K562 (cell line): ENCODE data around the gene SNRPA. TPM values are rescaled to one million over a fixed set of nuclear protein-coding genes. Genes with fewer than 3 reads are reported as not detected.

Experiments used
- ATAC-seq: fragments of 200-7000 bp; cut with Tn5 transposase; 3 replicates; pipeline ENCODE4 v1.9.1; 2020; ENCODE audit warnings: moderate library complexity
- BruUV-seq: library from RNA; stranded (reverse); fragments of 400-500 nt; replicated peaks from 2 replicates; lab custom pipeline; 2021; lab: Mats Ljungman, UMichigan
- CTCF ChIA-PET: fragments of 300-600 bp; formaldehyde crosslinking; extraction: SDS; loops from one replicate; lab custom pipeline; 2021; ENCODE audit warnings: low intra/inter-chr PET ratio; lab: Yijun Ruan, JAX
- POLR2A ChIA-PET: fragments of 300-600, 350-650 bp; sonication (Branson Sonifier 250); formaldehyde crosslinking; extraction: SDS; loops from one replicate; lab custom pipeline; 2021; ENCODE audit warnings: antibody characterized with exemption, inconsistent platforms; lab: Yijun Ruan, JAX
- DNase-seq, 4 experiments: peaks; one replicate each; pipeline versions ENCODE4 v3.0.0 to v3.0.0-alpha.2; 2011 to 2018; ENCODE audit warnings: low spot score in 3 of 4, mixed read lengths in 3 of 4; ENCODE audit errors: extremely low read depth in 1 of 4
- FAIRE-seq: peaks from 2 replicates; lab custom pipeline; 2011; peaks lifted over from hg19 to GRCh38; lab: Jason Lieb, UNC
- H2AFZ ChIP-seq: 2 replicates; pipeline ENCODE4 v1.6.0; 2011; ENCODE audit warnings: low read depth, low read length, control low read depth, inconsistent platforms
- H3K27ac ChIP-seq: fragments of 200-600 bp; 3 replicates; pipeline ENCODE4 v1.8.0; 2011; ENCODE audit warnings: low read depth, mild to moderate bottlenecking, control low read depth, inconsistent platforms, low read length, moderate library complexity, mixed read lengths; ENCODE audit errors: extremely low read depth
- H3K27me3 ChIP-seq, 2 experiments: fragments of 300-600 bp in 1 of 2; 2 replicates in 1 of 2; 3 replicates in 1 of 2; pipeline versions ENCODE4 v1.6.0 to v1.8.0; 2011; ENCODE audit warnings: inconsistent platforms in 2 of 2, low read length in 2 of 2, mild to moderate bottlenecking in 1 of 2, mixed read lengths in 1 of 2, moderate library complexity in 1 of 2; ENCODE audit not compliant: control insufficient read depth in 2 of 2, insufficient read depth in 2 of 2
- H3K36me3 ChIP-seq: fragments of 300-600 bp; 3 replicates; pipeline ENCODE4 v1.8.0; 2011; ENCODE audit warnings: mild to moderate bottlenecking, low read length, inconsistent platforms; ENCODE audit not compliant: control insufficient read depth, insufficient read depth
- H3K4me1 ChIP-seq, 2 experiments: fragments of 200-600 bp in 1 of 2; replicated peaks in 1 of 2; 2 replicates in 1 of 2; 3 replicates in 1 of 2; pipeline versions ENCODE4 v1.5.1 to v1.8.0; 2011; ENCODE audit warnings: inconsistent platforms in 2 of 2, low read length in 2 of 2, mild to moderate bottlenecking in 1 of 2, mixed read lengths in 1 of 2, moderate library complexity in 1 of 2; ENCODE audit not compliant: control insufficient read depth in 2 of 2, insufficient read depth in 2 of 2
- H3K4me2 ChIP-seq: 2 replicates; pipeline ENCODE4 v1.6.1; 2011; ENCODE audit warnings: low read length, control low read depth, inconsistent platforms, mixed read lengths; ENCODE audit not compliant: insufficient read depth
- H3K4me3 ChIP-seq: fragments of 200-600 bp; sonication (generic), shearing (Covaris generic); 2 replicates; pipeline ENCODE4 v1.5.1; 2016; ENCODE audit warnings: control low read depth, inconsistent platforms
- H3K79me2 ChIP-seq: fragments of 200-600 bp; 3 replicates; pipeline ENCODE4 v1.8.0; 2011; ENCODE audit warnings: low read length, inconsistent platforms; ENCODE audit not compliant: control insufficient read depth, insufficient read depth
- H3K9ac ChIP-seq, 2 experiments: 2 replicates each; pipeline versions ENCODE4 v1.6.0 to v1.6.1; 2011; ENCODE audit warnings: low read depth in 2 of 2, low read length in 2 of 2, control low read depth in 1 of 2, inconsistent platforms in 1 of 2, mild to moderate bottlenecking in 1 of 2, mixed read lengths in 1 of 2; ENCODE audit not compliant: insufficient read depth in 1 of 2
- H3K9me1 ChIP-seq: one replicate; pipeline ENCODE4 v1.6.0; 2011; ENCODE audit warnings: inconsistent platforms, mild to moderate bottlenecking, low read length, moderate library complexity; ENCODE audit not compliant: control insufficient read depth, insufficient read depth
- H3K9me3 ChIP-seq: replicated peaks from 2 replicates; pipeline ENCODE4 v1.5.1; 2011; ENCODE audit warnings: low read depth, low read length, inconsistent platforms; ENCODE audit not compliant: control insufficient read depth, insufficient read depth
- H4K20me1 ChIP-seq: replicated peaks from 2 replicates; pipeline ENCODE4 v1.6.1; 2011; ENCODE audit warnings: low read length, inconsistent platforms, mixed read lengths; ENCODE audit not compliant: control insufficient read depth, insufficient read depth
- HEY1 ChIP-seq: fragments of 250-450 bp; sonication (Bioruptor Pico); IDR thresholded peaks from 2 replicates; pipeline ENCODE4 v1.5.0; 2020; ENCODE audit warnings: mild to moderate bottlenecking, moderate library complexity, borderline replicate concordance
- KAT7 ChIP-seq: sonication (generic); formaldehyde crosslinking; IDR thresholded peaks from 2 replicates; pipeline ENCODE4 v1.8.0; 2022; ENCODE audit warnings: missing genetic modification reagents, mild to moderate bottlenecking, borderline replicate concordance
- MTA3 ChIP-seq: fragments of 450-650 bp; formaldehyde crosslinking; IDR thresholded peaks from 2 replicates; pipeline ENCODE4 v1.6.1; 2017; ENCODE audit warnings: mild to moderate bottlenecking, borderline replicate concordance
- NBN ChIP-seq: fragments of 450-650 bp; IDR thresholded peaks from 2 replicates; pipeline ENCODE4 v1.6.1; 2016; ENCODE audit warnings: low read depth, mild to moderate bottlenecking
- NFIC ChIP-seq: fragments of 450-650 bp; IDR thresholded peaks from 2 replicates; pipeline ENCODE4 v1.6.1; 2017; ENCODE audit warnings: mild to moderate bottlenecking, inconsistent platforms
- POLR2AphosphoS5 ChIP-seq: IDR thresholded peaks from 2 replicates; pipeline ENCODE4 v1.6.1; 2011; ENCODE audit warnings: mild to moderate bottlenecking, low read depth, low read length, moderate library complexity; ENCODE audit not compliant: control insufficient read depth, insufficient read depth
- POLR2B ChIP-seq: fragments of 450-650 bp; IDR thresholded peaks from 2 replicates; pipeline ENCODE4 v1.6.1; 2018; ENCODE audit warnings: low read depth; ENCODE audit not compliant: partially characterized antibody
- RBM22 ChIP-seq: fragments of 200-400 bp; formaldehyde crosslinking; IDR thresholded peaks from 2 replicates; pipeline ENCODE4 v1.6.1; 2018; ENCODE audit warnings: low read length, low read depth; ENCODE audit not compliant: poor library complexity, severe bottlenecking
- SIN3A ChIP-seq, 2 experiments: fragments of 150-350 bp in 1 of 2; IDR thresholded peaks; 2 replicates each; pipeline ENCODE4 v1.6.1; 2011 to 2016; ENCODE audit warnings: borderline replicate concordance in 2 of 2, low read depth in 2 of 2, low read length in 2 of 2, mild to moderate bottlenecking in 2 of 2, moderate library complexity in 2 of 2; ENCODE audit not compliant: control insufficient read depth in 1 of 2
- SIN3B ChIP-seq: fragments of 450-650 bp; IDR thresholded peaks from 2 replicates; pipeline ENCODE4 v1.6.1; 2017; ENCODE audit warnings: low read depth, mild to moderate bottlenecking, moderate library complexity
- TRIM24 ChIP-seq, 2 experiments: fragments of 450-650 bp; IDR thresholded peaks; 2 replicates each; pipeline ENCODE4 v1.6.1; 2016
- ZBTB7A ChIP-seq: IDR thresholded peaks from 2 replicates; pipeline ENCODE4 v1.6.1; 2011; ENCODE audit warnings: low read depth, mild to moderate bottlenecking, low read length, moderate library complexity, borderline replicate concordance; ENCODE audit not compliant: control insufficient read depth
- ZNF583 ChIP-seq: fragments of 250-450 bp; sonication (Bioruptor Pico); IDR thresholded peaks from 2 replicates; pipeline ENCODE4 v1.4.0; 2020
- WGBS: fragments of 100-300 bp; shearing (Covaris generic); methylation state at CpG from one replicate; pipeline ENCODE4 v1.1.6; 2016; ENCODE audit warnings: low coverage, mixed read lengths; ENCODE audit not compliant: insufficient coverage; ENCODE audit errors: missing lambda C conversion rate; 5-methylcytosine and 5-hydroxymethylcytosine counted together
- in situ Hi-C: fragments of 300-500 bp; cut with MboI; formaldehyde crosslinking; loops from 4 replicates; pipeline ENCODE4 v1.15.0; 2018; ENCODE audit warnings: inconsistent platforms, mixed read lengths
- intact Hi-C: fragments of 100-400 bp; cut with micrococcal nuclease; formaldehyde crosslinking; loops from 2 replicates; pipeline ENCODE4 v1.14.2; 2022
- polyA plus RNA-seq, 8 experiments: library from polyadenylated mRNA; depleted of rRNA in 4 of 8; stranded (reverse) in 5 of 8; unstranded in 3 of 8; fragments of >200 nt; fragmentation: Nextera tagmentation in 2 of 8; fragmentation: Illumina TruSeq in 1 of 8; extraction: Ambion mirVana in 2 of 8; extraction: Trizol in 1 of 8; gene quantifications; 2 replicates each; pipeline versions ENCODE4 v1.2.1 to v1.2.3, GENCODE V29; 2011 to 2014; ENCODE audit warnings: inconsistent platforms in 1 of 8, missing spikeins in 1 of 8
- total RNA-seq, 7 experiments: library from RNA; depleted of rRNA in 6 of 7; stranded (reverse); fragments of >200 nt in 6 of 7; fragmentation: Illumina TruSeq in 2 of 7; extraction: Trizol in 2 of 7; gene quantifications; 2 replicates each; pipeline versions ENCODE4 v1.2.1 to v1.2.3, GENCODE V29; 2011 to 2021; ENCODE audit warnings: low replicate concordance in 1 of 7
- TF ChIP-seq, protein P1 (sequence below), 3 experiments: IDR thresholded peaks in 2 of 3; conservative IDR thresholded peaks in 1 of 3; 2 replicates each; pipeline ENCODE4 v1.5.1; 2011 to 2012; ENCODE audit warnings: low read length in 3 of 3, mild to moderate bottlenecking in 3 of 3, control low read depth in 2 of 3, improper control_type of control experiment in 1 of 3, inconsistent platforms in 1 of 3, low read depth in 1 of 3, mixed read lengths in 1 of 3, moderate library complexity in 1 of 3; ENCODE audit not compliant: insufficient read depth in 2 of 3
- TF ChIP-seq, protein P2 (sequence below): sonication (generic); formaldehyde crosslinking; IDR thresholded peaks from 2 replicates; pipeline ENCODE4 v1.9.0; 2022; ENCODE audit warnings: mild to moderate bottlenecking, missing genetic modification reagents

The SNRPA gene
- total and polyA plus RNA-seq, 9 of the 15 experiments (the other 6 are each of a cell fraction or from before 2014, with no cell fraction given) = 16.3 to 311 (median 193) TPM

DNA sequence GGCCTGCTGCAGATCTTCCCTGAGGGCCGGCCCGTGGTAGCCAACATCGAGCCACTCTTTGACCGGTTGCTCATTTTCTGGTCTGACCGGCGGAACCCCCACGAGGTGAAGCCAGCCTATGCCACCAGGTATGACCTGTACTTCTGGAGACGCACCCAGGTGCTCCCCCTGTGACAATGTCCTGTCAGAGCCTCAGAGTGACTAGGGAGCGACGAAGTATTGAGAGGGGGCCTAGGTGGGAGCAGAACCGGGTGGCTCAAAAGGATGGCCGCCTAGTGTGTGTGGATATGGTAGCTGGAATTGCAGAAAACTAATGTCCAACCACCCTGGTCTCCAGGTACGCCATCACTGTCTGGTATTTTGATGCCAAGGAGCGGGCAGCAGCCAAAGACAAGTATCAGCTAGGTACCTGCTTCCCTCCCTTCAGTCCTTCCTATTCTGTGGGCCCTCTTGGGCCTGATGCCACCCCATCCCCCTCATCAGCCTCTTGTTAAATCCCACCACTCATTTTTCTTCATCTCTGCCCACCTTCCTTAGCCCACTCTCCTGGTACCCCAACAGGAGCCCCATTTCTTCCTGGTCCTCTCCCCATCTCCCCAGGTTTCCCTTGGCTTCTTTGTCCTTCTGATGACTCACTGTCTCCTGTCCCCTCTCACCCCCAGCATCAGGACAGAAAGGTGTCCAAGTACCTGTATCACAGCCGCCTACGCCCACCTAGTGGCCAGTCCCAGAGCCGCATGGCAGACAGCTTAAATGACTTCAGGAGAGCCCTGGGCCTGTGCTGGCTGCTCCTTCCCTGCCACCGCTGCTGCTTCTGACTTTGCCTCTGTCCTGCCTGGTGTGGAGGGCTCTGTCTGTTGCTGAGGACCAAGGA lies 56.4 kb downstream of the SNRPA start:
- intact Hi-C loops (loop anchor here (5.0 kb wide), 1 partner anchor 145 kb away; no protein-coding TSS in a partner anchor), in situ Hi-C loops (no loop called here)
- Histone ChIP-seq H3K36me3 (peaks cover 73% of the 10 kb centered on the region), H3K4me2 (no peak overlapping the region), H2AFZ (no peak overlapping the region), H3K27me3 (no peaks in the 10 kb centered on the region), H3K4me3 (no peak overlapping the region), H3K9me1 (peaks cover 24% of the 10 kb centered on the region), H3K79me2 (peaks cover 57% of the 10 kb centered on the region), H3K9me3 (no peaks in the 10 kb centered on the region), H3K27ac (no peak overlapping the region), H3K9ac (peak overlapping the region in 1 of 2 experiments; percentile 59; a peak in 1 of 4 replicates), H4K20me1 (peaks cover 46% of the 10 kb centered on the region), H3K4me1 (peaks cover 37 to 81% of the 10 kb centered on the region in 2 experiments)
- 0 out of 4 replicates have a peak, but pooled peaks of 1 of the 2 experiments have one; percentile 5 for TF ChIP-seq SIN3A (IDR thresholded peaks at IDR 0.05; ENCODE audit: borderline replicate concordance in 2 of 2, control insufficient read depth in 1 of 2, low read depth in 2 of 2, low read length in 2 of 2)
- TF ChIP-seq MTA3 = peak; percentile 7; the same call in 1 of the 2 replicates
- TF ChIP-seq ZBTB7A = 0 out of 2 replicates have a peak, but pooled peaks have one; percentile 2
- TF ChIP-seq, protein P1, sequence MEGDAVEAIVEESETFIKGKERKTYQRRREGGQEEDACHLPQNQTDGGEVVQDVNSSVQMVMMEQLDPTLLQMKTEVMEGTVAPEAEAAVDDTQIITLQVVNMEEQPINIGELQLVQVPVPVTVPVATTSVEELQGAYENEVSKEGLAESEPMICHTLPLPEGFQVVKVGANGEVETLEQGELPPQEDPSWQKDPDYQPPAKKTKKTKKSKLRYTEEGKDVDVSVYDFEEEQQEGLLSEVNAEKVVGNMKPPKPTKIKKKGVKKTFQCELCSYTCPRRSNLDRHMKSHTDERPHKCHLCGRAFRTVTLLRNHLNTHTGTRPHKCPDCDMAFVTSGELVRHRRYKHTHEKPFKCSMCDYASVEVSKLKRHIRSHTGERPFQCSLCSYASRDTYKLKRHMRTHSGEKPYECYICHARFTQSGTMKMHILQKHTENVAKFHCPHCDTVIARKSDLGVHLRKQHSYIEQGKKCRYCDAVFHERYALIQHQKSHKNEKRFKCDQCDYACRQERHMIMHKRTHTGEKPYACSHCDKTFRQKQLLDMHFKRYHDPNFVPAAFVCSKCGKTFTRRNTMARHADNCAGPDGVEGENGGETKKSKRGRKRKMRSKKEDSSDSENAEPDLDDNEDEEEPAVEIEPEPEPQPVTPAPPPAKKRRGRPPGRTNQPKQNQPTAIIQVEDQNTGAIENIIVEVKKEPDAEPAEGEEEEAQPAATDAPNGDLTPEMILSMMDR (IDR thresholded peaks at IDR 0.05 in 2 of 3, conservative IDR thresholded peaks at IDR 0.05 in 1 of 3; ENCODE audit: insufficient read depth in 2 of 3, low read depth in 1 of 3, low read length in 3 of 3) = peak; percentile 27 to 50 (median 34); a peak in 3 of 6 replicates
- TF ChIP-seq POLR2B = peak; percentile 6
- TF ChIP-seq TRIM24 (IDR thresholded peaks at IDR 0.05) = no peak
- no peak for TF ChIP-seq HEY1 (CRISPR knock-in tag)
- no peak for TF ChIP-seq SIN3B
- TF ChIP-seq NFIC = 0 out of 2 replicates have a peak, but pooled peaks have one; percentile 1
- 0 out of 2 replicates have a peak, but pooled peaks have one; percentile 61 for TF ChIP-seq KAT7 (CRISPR knock-in tag)
- peak; percentile 4 for TF ChIP-seq RBM22
- TF ChIP-seq ZNF583 (CRISPR knock-in tag) = no peak
- peak; percentile 5; the same call in 1 of the 2 replicates for TF ChIP-seq POLR2AphosphoS5
- 0 out of 2 replicates have a peak, but pooled peaks have one; percentile 6 for TF ChIP-seq NBN
- TF ChIP-seq, protein P2, sequence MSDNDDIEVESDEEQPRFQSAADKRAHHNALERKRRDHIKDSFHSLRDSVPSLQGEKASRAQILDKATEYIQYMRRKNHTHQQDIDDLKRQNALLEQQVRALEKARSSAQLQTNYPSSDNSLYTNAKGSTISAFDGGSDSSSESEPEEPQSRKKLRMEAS (CRISPR knock-in tag) = 0 out of 2 replicates have a peak, but pooled peaks have one; percentile 7
- ChIA-PET CTCF (no interaction called here), POLR2A (interaction anchor here (0.6 to 3.7 kb wide), 9 partner anchors 9 to 1126 kb away, joined by 3 to 26 read pairs (median 10); partner anchors contain the start of genes ACTMAP, EGLN2, RAB4B and SNRPA)
- BruUV-seq = no TSS peak
- WGBS = 85% methylated on average over 17 of the region's 18 CpGs
- DNase-seq (peak in 1 of 4 experiments; percentile 37), ATAC-seq (no peak), FAIRE-seq (no peak)
